ENCODE results near the gene C10orf90.

DNA sequence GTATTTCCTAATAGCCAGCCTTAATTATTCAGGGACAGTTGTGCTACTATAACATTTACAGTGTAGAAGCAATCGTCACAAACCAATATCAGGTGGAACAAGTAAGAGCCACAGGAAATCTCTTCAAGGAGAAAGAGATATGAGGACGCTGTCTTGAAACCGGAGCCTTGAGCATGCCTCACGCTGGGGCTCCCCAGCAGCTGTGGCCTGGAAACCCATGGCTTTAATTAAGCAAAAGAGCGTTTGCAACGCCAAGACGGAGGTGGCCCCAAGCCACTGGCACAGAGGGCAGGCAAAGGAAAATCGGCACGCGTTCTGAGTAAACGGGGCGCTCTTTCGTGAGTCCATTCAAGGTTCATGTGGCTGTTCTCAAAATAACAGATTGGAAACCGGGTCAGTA is 84.4 kb downstream of the C10orf90 start:
- TF ChIP-seq, protein P1, sequence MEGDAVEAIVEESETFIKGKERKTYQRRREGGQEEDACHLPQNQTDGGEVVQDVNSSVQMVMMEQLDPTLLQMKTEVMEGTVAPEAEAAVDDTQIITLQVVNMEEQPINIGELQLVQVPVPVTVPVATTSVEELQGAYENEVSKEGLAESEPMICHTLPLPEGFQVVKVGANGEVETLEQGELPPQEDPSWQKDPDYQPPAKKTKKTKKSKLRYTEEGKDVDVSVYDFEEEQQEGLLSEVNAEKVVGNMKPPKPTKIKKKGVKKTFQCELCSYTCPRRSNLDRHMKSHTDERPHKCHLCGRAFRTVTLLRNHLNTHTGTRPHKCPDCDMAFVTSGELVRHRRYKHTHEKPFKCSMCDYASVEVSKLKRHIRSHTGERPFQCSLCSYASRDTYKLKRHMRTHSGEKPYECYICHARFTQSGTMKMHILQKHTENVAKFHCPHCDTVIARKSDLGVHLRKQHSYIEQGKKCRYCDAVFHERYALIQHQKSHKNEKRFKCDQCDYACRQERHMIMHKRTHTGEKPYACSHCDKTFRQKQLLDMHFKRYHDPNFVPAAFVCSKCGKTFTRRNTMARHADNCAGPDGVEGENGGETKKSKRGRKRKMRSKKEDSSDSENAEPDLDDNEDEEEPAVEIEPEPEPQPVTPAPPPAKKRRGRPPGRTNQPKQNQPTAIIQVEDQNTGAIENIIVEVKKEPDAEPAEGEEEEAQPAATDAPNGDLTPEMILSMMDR (IDR thresholded peaks at IDR 0.05), result no peak
- no peak for TF ChIP-seq EZH2phosphoT487 (IDR thresholded peaks at IDR 0.05)

Measured in neural progenitor cell (in vitro differentiated cells).